ENCODE results near the gene ATP2B2. TPM values are rescaled to one million over a fixed set of nuclear protein-coding genes. Genes with fewer than 3 reads are reported as not detected.

Gene ATP2B2
- total and polyA plus RNA-seq, 2 experiments from 2014 or later: 0.66 to 1.8 TPM

GRCh38 chr3:10465161-10465560, 40.2 kb downstream of the ATP2B2 start:
- no peaks in the 10 kb centered on the region for H3K4me1 ChIP-seq (ENCODE audit: insufficient read depth)
- no peak overlapping the region for H2AFZ ChIP-seq
- no peak overlapping the region for H3K27ac ChIP-seq
- TF ChIP-seq EZH2phosphoT487 (IDR thresholded peaks at IDR 0.05; ENCODE audit: low read depth, severe bottlenecking, unreplicated experiment) (no peak), EZH2 (IDR thresholded peaks at IDR 0.05; ENCODE audit: borderline replicate concordance) (no peak), CTCF (IDR thresholded peaks at IDR 0.05; ENCODE audit: poor library complexity) (no peak)
- DNase-seq (ENCODE audit: low spot score): no peak
- no peaks in the 10 kb centered on the region for H3K36me3 ChIP-seq (replicated peaks; ENCODE audit: insufficient read depth, low read depth)
- no peak overlapping the region for H3K4me2 ChIP-seq
- no peak overlapping the region for H3K4me3 ChIP-seq
- no peaks in the 10 kb centered on the region for H3K79me2 ChIP-seq
- no peaks in the 10 kb centered on the region for H3K9me2 ChIP-seq (replicated peaks; ENCODE audit: insufficient read depth)
- peaks cover 7% of the 10 kb centered on the region for H3K27me3 ChIP-seq
- H4K20me1 ChIP-seq (ENCODE audit: insufficient read depth, poor library complexity, severe bottlenecking): no peaks in the 10 kb centered on the region
- 27% methylated on average over 1 of the region's 1 CpG for WGBS (ENCODE audit: low lambda C conversion rate, missing lambda C conversion rate)
- H3K9me3 ChIP-seq (ENCODE audit: low read depth): no peaks in the 10 kb centered on the region

- no peaks in the 10 kb centered on the region for H3K4me1 ChIP-seq (ENCODE audit: insufficient read depth)
- H3K27me3 ChIP-seq: peaks cover 3% of the 10 kb centered on the region
- no peaks in the 10 kb centered on the region for H3K79me2 ChIP-seq
These were observed 41.6 kb downstream of the ATP2B2 start for GRCh38 chr3:10463533-10464434.

DNA sequence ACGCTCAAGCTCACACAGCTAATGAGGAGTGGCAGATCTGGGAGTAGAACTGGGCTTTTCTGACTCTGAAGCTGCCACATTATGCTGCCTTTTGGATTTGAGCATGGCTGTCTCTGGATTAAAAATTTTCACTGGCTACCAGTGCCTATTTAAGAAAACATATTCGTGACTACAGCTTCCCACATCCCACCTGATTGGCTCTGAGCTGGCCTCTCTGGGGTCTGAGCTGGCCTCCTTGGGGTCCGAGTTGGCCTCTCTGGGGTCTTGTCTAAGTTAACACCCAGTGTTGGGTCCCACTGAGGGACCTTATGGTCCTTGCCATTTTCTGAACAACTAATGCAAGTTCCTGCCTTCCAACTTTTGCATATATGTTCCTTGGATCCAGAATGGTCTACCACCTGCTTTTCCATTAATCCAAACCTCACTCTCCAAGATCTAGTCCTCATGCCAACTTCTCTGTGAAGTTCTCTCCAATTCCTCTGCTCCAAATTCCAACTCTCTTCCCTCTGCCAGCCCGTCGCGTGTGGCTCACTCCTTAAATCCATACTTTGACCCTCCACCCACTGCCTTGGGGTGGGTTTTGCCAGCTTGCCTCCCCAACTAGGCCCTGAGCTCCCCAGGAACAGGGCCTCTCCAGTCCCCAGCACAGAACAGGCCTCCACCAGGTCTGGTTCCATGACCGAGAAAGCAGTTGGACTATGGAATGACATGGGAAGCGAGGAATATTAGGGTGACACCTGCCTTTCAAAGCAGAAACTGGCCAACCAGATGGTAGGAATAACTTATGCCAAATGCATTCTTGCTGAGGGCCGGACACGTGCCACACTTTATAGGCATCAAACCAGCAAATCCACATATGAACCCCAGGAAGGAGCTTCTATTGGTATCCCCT, 42.5 kb downstream of the ATP2B2 start:
- Histone ChIP-seq H2AFZ (no peak overlapping the region), H3K79me2 (no peaks in the 10 kb centered on the region), H3K4me3 (no peak overlapping the region), H4K20me1 (ENCODE audit: insufficient read depth, poor library complexity, severe bottlenecking) (no peaks in the 10 kb centered on the region), H3K36me3 (replicated peaks; ENCODE audit: insufficient read depth, low read depth) (no peaks in the 10 kb centered on the region), H3K27ac (no peak overlapping the region), H3K4me1 (ENCODE audit: insufficient read depth) (no peaks in the 10 kb centered on the region), H3K9me3 (ENCODE audit: low read depth) (no peaks in the 10 kb centered on the region), H3K9me2 (replicated peaks; ENCODE audit: insufficient read depth) (no peaks in the 10 kb centered on the region), H3K27me3 (peaks cover 3% of the 10 kb centered on the region), H3K4me2 (no peak overlapping the region)
- TF ChIP-seq CTCF (IDR thresholded peaks at IDR 0.05; ENCODE audit: poor library complexity) (no peak), EZH2phosphoT487 (IDR thresholded peaks at IDR 0.05; ENCODE audit: low read depth, severe bottlenecking, unreplicated experiment) (no peak), EZH2 (IDR thresholded peaks at IDR 0.05; ENCODE audit: borderline replicate concordance) (no peak)
- 76% methylated on average over 10 of the region's 10 CpGs for whole genome bisulfite sequencing (ENCODE audit: low lambda C conversion rate, missing lambda C conversion rate)
- DNase-seq (ENCODE audit: low spot score): no peak

More at GRCh38 chr3:10463533-10464434, 41.6 kb downstream of the ATP2B2 start:
- no peaks in the 10 kb centered on the region for H3K36me3 ChIP-seq (replicated peaks; ENCODE audit: insufficient read depth, low read depth)
- no peak overlapping the region for H3K27ac ChIP-seq
- no peak for TF ChIP-seq CTCF (IDR thresholded peaks at IDR 0.05; ENCODE audit: poor library complexity)
- TF ChIP-seq EZH2 (IDR thresholded peaks at IDR 0.05; ENCODE audit: borderline replicate concordance): no peak
- no peak for TF ChIP-seq EZH2phosphoT487 (IDR thresholded peaks at IDR 0.05; ENCODE audit: low read depth, severe bottlenecking, unreplicated experiment)
- H3K9me2 ChIP-seq (replicated peaks; ENCODE audit: insufficient read depth): no peaks in the 10 kb centered on the region
- H3K4me2 ChIP-seq: no peak overlapping the region
- no peaks in the 10 kb centered on the region for H4K20me1 ChIP-seq (ENCODE audit: insufficient read depth, poor library complexity, severe bottlenecking)
- H3K4me3 ChIP-seq: no peak overlapping the region
- no peak for DNase-seq (ENCODE audit: low spot score)
- no peaks in the 10 kb centered on the region for H3K9me3 ChIP-seq (ENCODE audit: low read depth)
- H2AFZ ChIP-seq: no peak overlapping the region
- 91% methylated on average over 18 of the region's 21 CpGs for WGBS (ENCODE audit: low lambda C conversion rate, missing lambda C conversion rate)
